Panc1 (cell line): ENCODE measurements around the gene SLC5A11.

Experiments used
- POLR2AphosphoS5 ChIP-seq: IDR thresholded peaks from 2 replicates; pipeline ENCODE4 v1.6.1; 2012; ENCODE audit warnings: mild to moderate bottlenecking, low read depth, low read length, moderate library complexity
- REST ChIP-seq, 2 experiments: IDR thresholded peaks; 2 replicates each; pipeline ENCODE4 v1.6.1; 2011 to 2012; ENCODE audit warnings: low read depth in 2 of 2, control low read depth in 1 of 2, low read length in 1 of 2, mild to moderate bottlenecking in 1 of 2, moderate library complexity in 1 of 2; ENCODE audit not compliant: insufficient read depth in 1 of 2
- TF ChIP-seq, protein P1 (sequence below): fragments of 450-650 bp; IDR thresholded peaks from 2 replicates; pipeline ENCODE4 v1.5.1; 2017; ENCODE audit warnings: mild to moderate bottlenecking

DNA sequence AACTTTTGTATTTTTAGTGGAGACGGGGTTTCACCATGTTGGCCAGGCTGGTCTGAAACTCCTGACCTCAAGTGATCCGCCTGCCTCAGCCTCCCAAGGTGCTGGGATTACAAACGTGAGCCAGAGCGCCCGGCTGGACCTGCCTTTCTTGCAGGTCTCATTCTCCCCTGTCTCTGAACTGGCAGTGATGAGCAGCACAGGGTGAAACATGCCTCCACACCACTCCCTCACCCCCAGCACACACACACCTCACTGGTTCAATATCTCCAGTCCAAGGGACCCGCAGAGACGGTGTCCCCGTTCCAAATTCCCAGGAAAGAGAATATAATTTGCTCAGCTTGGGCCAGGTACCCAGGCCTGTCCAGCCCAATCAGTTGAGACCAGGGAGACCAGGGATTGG, 23.3 kb downstream of the SLC5A11 start:
- TF ChIP-seq, protein P1, sequence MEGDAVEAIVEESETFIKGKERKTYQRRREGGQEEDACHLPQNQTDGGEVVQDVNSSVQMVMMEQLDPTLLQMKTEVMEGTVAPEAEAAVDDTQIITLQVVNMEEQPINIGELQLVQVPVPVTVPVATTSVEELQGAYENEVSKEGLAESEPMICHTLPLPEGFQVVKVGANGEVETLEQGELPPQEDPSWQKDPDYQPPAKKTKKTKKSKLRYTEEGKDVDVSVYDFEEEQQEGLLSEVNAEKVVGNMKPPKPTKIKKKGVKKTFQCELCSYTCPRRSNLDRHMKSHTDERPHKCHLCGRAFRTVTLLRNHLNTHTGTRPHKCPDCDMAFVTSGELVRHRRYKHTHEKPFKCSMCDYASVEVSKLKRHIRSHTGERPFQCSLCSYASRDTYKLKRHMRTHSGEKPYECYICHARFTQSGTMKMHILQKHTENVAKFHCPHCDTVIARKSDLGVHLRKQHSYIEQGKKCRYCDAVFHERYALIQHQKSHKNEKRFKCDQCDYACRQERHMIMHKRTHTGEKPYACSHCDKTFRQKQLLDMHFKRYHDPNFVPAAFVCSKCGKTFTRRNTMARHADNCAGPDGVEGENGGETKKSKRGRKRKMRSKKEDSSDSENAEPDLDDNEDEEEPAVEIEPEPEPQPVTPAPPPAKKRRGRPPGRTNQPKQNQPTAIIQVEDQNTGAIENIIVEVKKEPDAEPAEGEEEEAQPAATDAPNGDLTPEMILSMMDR = no peak
- TF ChIP-seq REST (IDR thresholded peaks at IDR 0.05; ENCODE audit: insufficient read depth in 1 of 2, low read depth in 2 of 2, low read length in 1 of 2) (no peak), POLR2AphosphoS5 (no peak)
